NCI-H524 treated with DMSO at 0.1 percent for 48 hours (cell line): ENCODE results near the gene TMTC2.
"Not testable (repeated sequence)": the region's sequence is repeated elsewhere in the genome, so short reads cannot be mapped to it uniquely, and the experiment has no call there.

Experiments used
- DNase-seq: peaks from one replicate; lab custom pipeline; 2025; lab: John Stamatoyannopoulos, UW

Gene TMTC2

GRCh38 chr12:82727886-82728285 is 41.2 kb downstream of the TMTC2 start:
- no peak for DNase-seq

- no peak for DNase-seq
Observed at GRCh38 chr12:82728710-82729109, 42.0 kb downstream of the TMTC2 start.

GRCh38 chr12:82730953-82731459 is 44.3 kb downstream of the TMTC2 start:
- DNase-seq: no peak

- no peak for DNase-seq
Observed at GRCh38 chr12:82740129-82741000, 53.7 kb downstream of the TMTC2 start.

- no peak for DNase-seq
Observed at GRCh38 chr12:82745063-82745674, 58.5 kb downstream of the TMTC2 start.

- DNase-seq: no peak
Observed at GRCh38 chr12:82745807-82746206, 59.1 kb downstream of the TMTC2 start.

- no peak for DNase-seq
Observed at GRCh38 chr12:82746668-82747067, 60.0 kb downstream of the TMTC2 start.

GRCh38 chr12:82749015-82749414 is 62.3 kb downstream of the TMTC2 start:
- DNase-seq: no peak

- DNase-seq: no peak
Observed at GRCh38 chr12:82754856-82755255, 68.2 kb downstream of the TMTC2 start.

- DNase-seq: no peak
Observed at GRCh38 chr12:82756303-82756702, 69.6 kb downstream of the TMTC2 start.

- no peak for DNase-seq
Observed at GRCh38 chr12:82757059-82757458, 70.4 kb downstream of the TMTC2 start.

- DNase-seq: no peak
Observed at GRCh38 chr12:82757656-82758055, 71.0 kb downstream of the TMTC2 start.

GRCh38 chr12:82758749-82759330 is 72.1 kb downstream of the TMTC2 start:
- no peak for DNase-seq

GRCh38 chr12:82760423-82760822 is 73.7 kb downstream of the TMTC2 start:
- DNase-seq: no peak

- not testable (repeated sequence) for DNase-seq
Observed at GRCh38 chr12:82765206-82765605, 78.5 kb downstream of the TMTC2 start.

GRCh38 chr12:82765971-82766705 is 79.4 kb downstream of the TMTC2 start:
- no peak for DNase-seq

GRCh38 chr12:82774666-82775065 is 88.0 kb downstream of the TMTC2 start:
- DNase-seq: no peak

GRCh38 chr12:82780517-82780916 is 93.8 kb downstream of the TMTC2 start:
- no peak for DNase-seq

GRCh38 chr12:82781309-82781997 is 94.7 kb downstream of the TMTC2 start:
- DNase-seq: no peak

- DNase-seq: no peak
Observed at GRCh38 chr12:82783435-82783834, 96.7 kb downstream of the TMTC2 start.

- DNase-seq: no peak
Observed at GRCh38 chr12:82787016-82787415, 100.3 kb downstream of the TMTC2 start.

GRCh38 chr12:82788594-82788993 is 101.9 kb downstream of the TMTC2 start:
- DNase-seq: no peak
